CD4-positive, CD25-positive, alpha-beta regulatory T cell (primary cell): Measurements from ENCODE around the gene WBP1. TPM values are rescaled to one million over a fixed set of nuclear protein-coding genes. Genes with fewer than 3 reads are reported as not detected.

ENCODE experiments used
- ATAC-seq, 2 donors: fragments of 150-1000 bp; cut with Tn5 transposase; one replicate each; pipeline ENCODE4 v1.10.0; 2021; ENCODE audit warnings: low read depth in 2 of 2, moderate number of reproducible peaks in 2 of 2, moderate library complexity in 1 of 2
- DNase-seq, 3 donors: peaks; one replicate each; pipeline versions ENCODE4 v3.0.0 to v3.0.0-alpha.2; 2012 to 2022; ENCODE audit warnings: mixed read lengths in 1 of 3
- H3K27ac ChIP-seq: one replicate; pipeline ENCODE4 v1.7.0; 2013; ENCODE audit warnings: mild to moderate bottlenecking, low read length; ENCODE audit not compliant: insufficient read depth, poor library complexity, severe bottlenecking
- H3K27me3 ChIP-seq: one replicate; pipeline ENCODE4 v1.7.0; 2013; ENCODE audit warnings: low read length; ENCODE audit not compliant: control insufficient read depth, insufficient read depth
- H3K36me3 ChIP-seq: one replicate; pipeline ENCODE4 v1.7.0; 2013; ENCODE audit warnings: mild to moderate bottlenecking, low read length, moderate library complexity; ENCODE audit not compliant: control insufficient read depth, insufficient read depth
- H3K4me1 ChIP-seq: 2 replicates; pipeline ENCODE4 v1.7.0; 2013; ENCODE audit warnings: mild to moderate bottlenecking, low read length; ENCODE audit not compliant: insufficient read depth, control insufficient read depth, poor library complexity, severe bottlenecking
- H3K4me3 ChIP-seq: one replicate; pipeline ENCODE4 v1.7.0; 2013; ENCODE audit warnings: low read depth, mild to moderate bottlenecking, low read length, moderate library complexity
- H3K9me3 ChIP-seq, 2 experiments: 1 replicate in 1 of 2; 2 replicates in 1 of 2; pipeline ENCODE4 v1.7.0; 2013; ENCODE audit warnings: low read length in 2 of 2, mild to moderate bottlenecking in 1 of 2, moderate library complexity in 1 of 2; ENCODE audit not compliant: control insufficient read depth in 2 of 2
- H3K27ac Mint-ChIP-seq, 3 donors: one replicate each; pipeline ENCODE4 v1.8.0; 2020 to 2022; ENCODE audit warnings: mild to moderate bottlenecking in 3 of 3, mixed read lengths in 3 of 3, moderate library complexity in 2 of 3
- H3K27me3 Mint-ChIP-seq: one replicate; pipeline ENCODE4 v1.8.0; 2022; ENCODE audit warnings: mild to moderate bottlenecking, mixed read lengths
- H3K36me3 Mint-ChIP-seq: one replicate; pipeline ENCODE4 v1.8.0; 2020; ENCODE audit warnings: mixed read lengths
- H3K4me1 Mint-ChIP-seq, 4 donors: one replicate each; pipeline ENCODE4 v1.8.0; 2020 to 2022; ENCODE audit warnings: mixed read lengths in 4 of 4, mild to moderate bottlenecking in 1 of 4
- H3K4me3 Mint-ChIP-seq, 4 donors: one replicate each; pipeline ENCODE4 v1.8.0; 2020 to 2022; ENCODE audit warnings: mild to moderate bottlenecking in 4 of 4, mixed read lengths in 4 of 4, moderate library complexity in 3 of 4
- H3K9me3 Mint-ChIP-seq, 7 donors: one replicate each; pipeline ENCODE4 v1.8.0; 2020 to 2022; ENCODE audit warnings: mixed read lengths in 7 of 7, mild to moderate bottlenecking in 3 of 7, moderate library complexity in 2 of 7
- polyA plus RNA-seq, 4 donors: library from polyadenylated mRNA; unstranded; fragments of 300-500 nt; fragmentation: Illumina TruSeq; gene quantifications; one replicate each; pipeline ENCODE4 v1.2.3, GENCODE V29; 2021
- total RNA-seq: library from RNA; stranded (reverse); gene quantifications from one replicate; pipeline ENCODE4 v1.2.3, GENCODE V29; 2022

WBP1 gene
- total and polyA plus RNA-seq, 5 donors from 2014 or later = 33.5 to 79.5 (median 37.8) TPM

DNA sequence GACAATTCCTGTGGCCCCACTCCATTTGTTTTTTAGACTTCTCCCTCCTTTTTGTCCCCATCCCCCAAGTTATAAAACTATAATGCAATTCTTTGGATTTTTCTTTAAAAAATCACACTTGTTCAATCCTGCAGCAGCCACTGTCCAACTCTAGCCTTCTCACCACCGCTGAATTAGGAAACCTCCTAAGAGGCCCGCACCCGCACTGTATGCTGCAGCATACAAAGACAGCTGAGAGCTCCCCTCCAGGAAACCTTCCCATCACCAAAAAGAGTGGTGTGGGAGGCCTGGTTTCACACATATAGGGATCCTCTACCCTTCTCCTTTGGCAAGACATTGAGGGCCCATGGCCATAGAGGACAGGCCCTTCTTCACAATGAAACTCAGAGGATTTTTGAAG, 46.4 kb downstream of the WBP1 start:
- Histone ChIP-seq H3K4me3 (no peak overlapping the region), H3K9me3 (no peaks in the 10 kb centered on the region), H3K27me3 (peaks cover 3% of the 10 kb centered on the region), H3K27ac (no peak overlapping the region), H3K4me1 (peaks cover 42% of the 10 kb centered on the region), H3K36me3 (peaks cover 13% of the 10 kb centered on the region)
- H3K9me3 Mint-ChIP-seq = peaks cover 0 to 7% (median 0%) of the 10 kb centered on the region in 7 donors
- DNase-seq (no peak), ATAC-seq (no peak)
- peak overlapping the region; percentile 44 to 86 (median 78) for H3K4me3 Mint-ChIP-seq
- H3K4me1 Mint-ChIP-seq = peaks cover 5 to 80% (median 25%) of the 10 kb centered on the region in 4 donors
- peaks cover 64% of the 10 kb centered on the region for H3K27me3 Mint-ChIP-seq
- H3K36me3 Mint-ChIP-seq = peaks cover 26% of the 10 kb centered on the region
- no peak overlapping the region for H3K27ac Mint-ChIP-seq

GRCh38 chr2:74505448-74506246, 47.4 kb downstream of the WBP1 start:
- H3K4me1 Mint-ChIP-seq = peaks cover 9 to 70% (median 25%) of the 10 kb centered on the region in 4 donors
- Histone ChIP-seq H3K9me3 (no peaks in the 10 kb centered on the region), H3K4me1 (peaks cover 40% of the 10 kb centered on the region), H3K27me3 (peaks cover 6% of the 10 kb centered on the region), H3K27ac (no peak overlapping the region), H3K4me3 (no peak overlapping the region), H3K36me3 (peaks cover 13% of the 10 kb centered on the region)
- ATAC-seq (no peak), DNase-seq (no peak)
- H3K36me3 Mint-ChIP-seq = peaks cover 26% of the 10 kb centered on the region
- H3K4me3 Mint-ChIP-seq = peak overlapping the region in 3 of 4 donors; percentile 64 to 100 (median 83)
- peaks cover 0 to 9% (median 0%) of the 10 kb centered on the region in 7 donors for H3K9me3 Mint-ChIP-seq
- peaks cover 54% of the 10 kb centered on the region for H3K27me3 Mint-ChIP-seq
- no peak overlapping the region for H3K27ac Mint-ChIP-seq

DNA sequence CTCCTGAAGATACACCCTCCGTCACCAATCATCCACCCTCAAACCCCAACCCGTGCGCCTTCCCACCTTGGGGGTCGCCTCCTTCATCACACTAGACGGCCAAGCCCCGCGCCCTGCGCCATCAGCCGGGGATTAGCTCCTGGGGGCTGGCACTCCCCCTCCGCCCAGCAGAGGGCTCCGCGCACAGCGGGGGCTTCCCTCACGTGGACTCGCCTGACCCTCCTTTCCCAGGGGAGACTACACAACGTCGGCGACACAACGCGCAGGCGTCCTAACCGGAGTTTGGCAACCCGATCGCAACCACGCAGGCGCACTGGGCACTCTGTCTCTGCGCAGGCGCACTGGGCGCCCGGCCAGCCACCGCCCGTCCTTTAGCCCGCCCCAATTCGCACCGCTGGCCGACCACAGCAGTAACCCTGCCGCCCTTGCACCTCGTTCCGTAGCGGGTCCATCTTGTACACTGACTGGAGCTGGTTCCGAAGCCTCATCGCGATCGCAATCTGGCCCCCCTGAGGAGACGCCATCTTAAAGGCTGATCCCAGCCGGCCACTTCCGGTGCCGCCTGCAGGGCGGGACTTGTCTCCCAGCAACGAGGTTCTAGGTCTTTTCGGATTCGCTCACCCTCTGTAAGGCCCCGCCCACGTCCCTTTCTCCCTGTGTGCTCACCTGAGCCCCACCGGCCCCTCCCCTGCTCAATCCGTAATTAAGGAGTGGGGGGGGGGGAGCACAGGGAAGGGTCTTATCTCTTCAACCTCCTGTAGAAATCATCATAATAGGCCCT, 49.1 kb downstream of the WBP1 start, which contains the start of gene PCGF1:
Gene PCGF1 (minus strand): TSS at position 551 of the 781 bp plus-strand sequence. CDS start 27 bp downstream, at position 524.
- H3K4me1 Mint-ChIP-seq = peaks cover 10 to 60% (median 22%) of the 10 kb centered on the region in 4 donors
- H3K27ac Mint-ChIP-seq = peak within 1 kb of the TSS; percentile 98 to 100 (median 100)
- DNase-seq = peak; percentile 97 to 99 (median 98)
- peaks cover 48% of the 10 kb centered on the region for H3K27me3 Mint-ChIP-seq
- peaks cover 26% of the 10 kb centered on the region for H3K36me3 Mint-ChIP-seq
- peak; percentile 93 to 94 for ATAC-seq
- H3K9me3 Mint-ChIP-seq = peaks cover 0 to 7% (median 0%) of the 10 kb centered on the region in 7 donors
- no peaks in the 10 kb centered on the region for H3K9me3 ChIP-seq
- H3K4me1 ChIP-seq = peaks cover 38% of the 10 kb centered on the region
- H3K27ac ChIP-seq = peak within 1 kb of the TSS; percentile 96
- H3K4me3 ChIP-seq = peak within 1 kb of the TSS; percentile 85
- H3K36me3 ChIP-seq = peaks cover 13% of the 10 kb centered on the region
- peak within 1 kb of the TSS; percentile 98 to 100 (median 100) for H3K4me3 Mint-ChIP-seq
- H3K27me3 ChIP-seq = peaks cover 4% of the 10 kb centered on the region

- peaks cover 9% of the 10 kb centered on the region for H3K27me3 ChIP-seq
- H3K4me1 Mint-ChIP-seq = peaks cover 10 to 57% (median 22%) of the 10 kb centered on the region in 4 donors
Measured at GRCh38 chr2:74507926-74508520, 49.8 kb downstream of the WBP1 start.

DNA sequence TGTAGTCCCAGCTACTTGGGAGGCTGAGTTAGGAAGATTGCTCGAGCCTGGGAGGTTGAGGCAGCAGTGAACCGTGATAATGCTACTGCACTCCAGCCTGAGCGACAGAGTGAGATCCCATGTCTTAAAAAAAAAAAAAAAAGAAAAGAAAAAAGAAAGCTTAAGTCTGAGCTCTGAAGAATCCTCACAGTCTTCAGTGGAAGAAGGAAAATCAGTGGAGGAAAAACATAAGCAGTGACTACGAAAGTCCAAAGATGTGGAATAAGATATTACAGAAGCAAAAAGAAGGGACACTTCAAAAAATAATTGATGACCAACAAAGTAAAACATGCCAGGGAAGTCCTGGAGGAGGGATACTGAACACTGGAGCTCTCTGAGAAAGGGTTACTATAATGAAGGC, 52.0 kb downstream of the WBP1 start:
- H3K4me1 Mint-ChIP-seq = peaks cover 7 to 47% (median 14%) of the 10 kb centered on the region in 4 donors
- H3K4me1 ChIP-seq = peaks cover 42% of the 10 kb centered on the region
- H3K4me3 ChIP-seq = no peak overlapping the region
- H3K4me3 Mint-ChIP-seq = peak overlapping the region in 1 of 4 donors; percentile 99
- H3K27me3 ChIP-seq = peaks cover 11% of the 10 kb centered on the region
- H3K9me3 Mint-ChIP-seq = peaks cover 0 to 13% (median 0%) of the 10 kb centered on the region in 7 donors
- peaks cover 46% of the 10 kb centered on the region for H3K27me3 Mint-ChIP-seq
- ATAC-seq (no peak), DNase-seq (no peak)
- H3K9me3 ChIP-seq = no peaks in the 10 kb centered on the region
- H3K27ac Mint-ChIP-seq = no peak overlapping the region
- H3K36me3 ChIP-seq = peaks cover 7% of the 10 kb centered on the region
- H3K27ac ChIP-seq = no peak overlapping the region
- peaks cover 15% of the 10 kb centered on the region for H3K36me3 Mint-ChIP-seq

More at GRCh38 chr2:74507926-74508520, 49.8 kb downstream of the WBP1 start:
- H3K4me1 ChIP-seq = peaks cover 31% of the 10 kb centered on the region
- peaks cover 13% of the 10 kb centered on the region for H3K36me3 ChIP-seq
- H3K27me3 Mint-ChIP-seq = peaks cover 50% of the 10 kb centered on the region
- H3K27ac Mint-ChIP-seq = peak overlapping the region; percentile 98 to 100 (median 100)
- peaks cover 26% of the 10 kb centered on the region for H3K36me3 Mint-ChIP-seq
- no peak for ATAC-seq
- DNase-seq = no peak
- H3K27ac ChIP-seq = peak overlapping the region; percentile 96
- H3K4me3 ChIP-seq = peak overlapping the region; percentile 85
- no peaks in the 10 kb centered on the region for H3K9me3 ChIP-seq
- H3K9me3 Mint-ChIP-seq = peaks cover 0 to 7% (median 0%) of the 10 kb centered on the region in 7 donors
- peak overlapping the region; percentile 98 to 100 (median 100) for H3K4me3 Mint-ChIP-seq

Other genes with a start within 250 kb of the WBP1 start
- gene SLC4A5, start 115.0 kb upstream of the WBP1 start, total RNA-seq = 12.7 TPM
- under 1 TPM; 0.30 to 0.93 (median 0.62) TPM for gene SLC4A5, start 115.0 kb upstream of the WBP1 start, polyA plus RNA-seq
- 83.5 TPM for gene DCTN1, start 78.1 kb upstream of the WBP1 start, total RNA-seq
- 10 to 100 TPM; 42.9 to 58.9 (median 47.0) TPM for gene DCTN1, start 78.1 kb upstream of the WBP1 start, polyA plus RNA-seq
- 1.1 TPM for gene C2orf81, start 36.8 kb upstream of the WBP1 start, total RNA-seq
- gene C2orf81, start 36.8 kb upstream of the WBP1 start, polyA plus RNA-seq = 1 to 10 TPM; 1.2 to 3.9 (median 2.3) TPM
- 18.4 TPM for gene WDR54, start 36.7 kb upstream of the WBP1 start, total RNA-seq
- 10 to 100 TPM; 49.4 to 84.3 (median 59.2) TPM for gene WDR54, start 36.7 kb upstream of the WBP1 start, polyA plus RNA-seq
- 0.39 TPM for gene RTKN, start 16.5 kb upstream of the WBP1 start, total RNA-seq
- gene RTKN, start 16.5 kb upstream of the WBP1 start, polyA plus RNA-seq = under 1 TPM in 2 of 4 donors, not detected in 2; 0.34 TPM
- 62.6 TPM for gene INO80B, start 3.4 kb upstream of the WBP1 start, total RNA-seq
- gene INO80B, start 3.4 kb upstream of the WBP1 start, polyA plus RNA-seq = 1 to 10 TPM; 5.0 to 9.3 (median 5.7) TPM
- gene MOGS, start 6.9 kb downstream of the WBP1 start, total RNA-seq = 56.8 TPM
- gene MOGS, start 6.9 kb downstream of the WBP1 start, polyA plus RNA-seq = 10 to 100 TPM; 31.7 to 38.0 (median 34.8) TPM
- 57.2 TPM for gene MRPL53, start 14.2 kb downstream of the WBP1 start, total RNA-seq
- 100 to 1,000 TPM; 120 to 163 (median 137) TPM for gene MRPL53, start 14.2 kb downstream of the WBP1 start, polyA plus RNA-seq
- 15.8 TPM for gene CCDC142, start 24.6 kb downstream of the WBP1 start, total RNA-seq
- 10 to 100 TPM in 3 of 4 donors, 1 to 10 TPM in 1; 8.9 to 14.9 (median 10.4) TPM for gene CCDC142, start 24.6 kb downstream of the WBP1 start, polyA plus RNA-seq
- gene TTC31, start 24.6 kb downstream of the WBP1 start, total RNA-seq = 38.7 TPM
- 10 to 100 TPM; 21.7 to 24.7 (median 22.7) TPM for gene TTC31, start 24.6 kb downstream of the WBP1 start, polyA plus RNA-seq
- not detected for gene LBX2, start 41.2 kb downstream of the WBP1 start, total RNA-seq
- gene LBX2, start 41.2 kb downstream of the WBP1 start, polyA plus RNA-seq = under 1 TPM in 2 of 4 donors, not detected in 2; 0.16 to 0.40 TPM
- gene PCGF1, start 49.3 kb downstream of the WBP1 start, total RNA-seq = 17.0 TPM
- gene PCGF1, start 49.3 kb downstream of the WBP1 start, polyA plus RNA-seq = 10 to 100 TPM; 13.8 to 23.9 (median 15.6) TPM
- gene TLX2, start 56.0 kb downstream of the WBP1 start, total RNA-seq = not detected
- gene TLX2, start 56.0 kb downstream of the WBP1 start, polyA plus RNA-seq = under 1 TPM in 2 of 4 donors, not detected in 2; 0.10 to 0.14 TPM
- 0.15 TPM for gene DQX1, start 67.8 kb downstream of the WBP1 start, total RNA-seq
- gene DQX1, start 67.8 kb downstream of the WBP1 start, polyA plus RNA-seq = not detected
- 183 TPM for gene AUP1, start 71.3 kb downstream of the WBP1 start, total RNA-seq
- 100 to 1,000 TPM in 2 of 4 donors, 10 to 100 TPM in 2; 85.7 to 112 (median 99.7) TPM for gene AUP1, start 71.3 kb downstream of the WBP1 start, polyA plus RNA-seq
- gene HTRA2, start 71.5 kb downstream of the WBP1 start, total RNA-seq = 25.8 TPM
- gene HTRA2, start 71.5 kb downstream of the WBP1 start, polyA plus RNA-seq = 10 to 100 TPM; 26.6 to 34.1 (median 30.5) TPM
- 1.1 TPM for gene LOXL3, start 95.5 kb downstream of the WBP1 start, total RNA-seq
- gene LOXL3, start 95.5 kb downstream of the WBP1 start, polyA plus RNA-seq = under 1 TPM in 1 of 4 donors, not detected in 3; 0.09 TPM
- 19.8 TPM for gene DOK1, start 96.3 kb downstream of the WBP1 start, total RNA-seq
- 10 to 100 TPM; 29.9 to 39.3 (median 33.7) TPM for gene DOK1, start 96.3 kb downstream of the WBP1 start, polyA plus RNA-seq
- gene M1AP, start 189.9 kb downstream of the WBP1 start, total RNA-seq = not detected
- not detected for gene M1AP, start 189.9 kb downstream of the WBP1 start, polyA plus RNA-seq
- gene SEMA4F, start 195.8 kb downstream of the WBP1 start, total RNA-seq = 11.1 TPM
- 1 to 10 TPM; 7.3 to 10.0 (median 8.5) TPM for gene SEMA4F, start 195.8 kb downstream of the WBP1 start, polyA plus RNA-seq